ENCODE measurements around the gene ORC3. TPM values are rescaled to one million over a fixed set of nuclear protein-coding genes. Genes with fewer than 3 reads are reported as not detected.
"Not testable (repeated sequence)": the region's sequence is repeated elsewhere in the genome, so short reads cannot be mapped to it uniquely, and the experiment has no call there.

Gene ORC3
- total RNA-seq, 1 donor from 2014 or later = 21.4 TPM

DNA sequence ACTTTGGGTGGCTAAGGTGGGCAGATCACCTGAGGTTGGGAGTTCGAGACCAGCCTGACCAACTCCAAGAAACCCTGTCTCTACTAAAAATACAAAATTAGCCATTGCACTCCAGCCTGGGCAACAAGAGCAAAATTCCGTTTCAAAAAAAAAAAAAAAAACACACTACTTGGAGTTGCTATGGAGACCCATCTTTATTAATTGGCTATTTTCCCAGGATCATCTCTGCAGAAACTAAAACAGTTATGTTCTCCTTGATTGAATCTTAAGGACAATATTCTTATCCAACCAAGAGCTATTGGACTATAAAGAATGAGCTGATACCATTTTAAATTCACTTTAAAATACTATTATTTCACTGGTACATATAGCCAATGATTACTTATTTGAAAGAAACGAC lies 97.4 kb downstream of the ORC3 start:
- DNase-seq (ENCODE audit: extremely low spot score, unreplicated experiment) = no peak
- H3K4me3 Mint-ChIP-seq (ENCODE audit: unreplicated experiment) = no peak overlapping the region
- H3K9me3 Mint-ChIP-seq (ENCODE audit: unreplicated experiment) = no peaks in the 10 kb centered on the region
- H3K27ac Mint-ChIP-seq (ENCODE audit: unreplicated experiment) = no peak overlapping the region
- H3K27me3 Mint-ChIP-seq (ENCODE audit: unreplicated experiment) = no peaks in the 10 kb centered on the region
- TF ChIP-seq, protein P1, sequence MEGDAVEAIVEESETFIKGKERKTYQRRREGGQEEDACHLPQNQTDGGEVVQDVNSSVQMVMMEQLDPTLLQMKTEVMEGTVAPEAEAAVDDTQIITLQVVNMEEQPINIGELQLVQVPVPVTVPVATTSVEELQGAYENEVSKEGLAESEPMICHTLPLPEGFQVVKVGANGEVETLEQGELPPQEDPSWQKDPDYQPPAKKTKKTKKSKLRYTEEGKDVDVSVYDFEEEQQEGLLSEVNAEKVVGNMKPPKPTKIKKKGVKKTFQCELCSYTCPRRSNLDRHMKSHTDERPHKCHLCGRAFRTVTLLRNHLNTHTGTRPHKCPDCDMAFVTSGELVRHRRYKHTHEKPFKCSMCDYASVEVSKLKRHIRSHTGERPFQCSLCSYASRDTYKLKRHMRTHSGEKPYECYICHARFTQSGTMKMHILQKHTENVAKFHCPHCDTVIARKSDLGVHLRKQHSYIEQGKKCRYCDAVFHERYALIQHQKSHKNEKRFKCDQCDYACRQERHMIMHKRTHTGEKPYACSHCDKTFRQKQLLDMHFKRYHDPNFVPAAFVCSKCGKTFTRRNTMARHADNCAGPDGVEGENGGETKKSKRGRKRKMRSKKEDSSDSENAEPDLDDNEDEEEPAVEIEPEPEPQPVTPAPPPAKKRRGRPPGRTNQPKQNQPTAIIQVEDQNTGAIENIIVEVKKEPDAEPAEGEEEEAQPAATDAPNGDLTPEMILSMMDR (IDR thresholded peaks at IDR 0.05) = no peak
- peaks cover 64% of the 10 kb centered on the region for H3K4me1 Mint-ChIP-seq (ENCODE audit: unreplicated experiment)
- peaks cover 2% of the 10 kb centered on the region for H3K36me3 Mint-ChIP-seq (ENCODE audit: unreplicated experiment)

DNA sequence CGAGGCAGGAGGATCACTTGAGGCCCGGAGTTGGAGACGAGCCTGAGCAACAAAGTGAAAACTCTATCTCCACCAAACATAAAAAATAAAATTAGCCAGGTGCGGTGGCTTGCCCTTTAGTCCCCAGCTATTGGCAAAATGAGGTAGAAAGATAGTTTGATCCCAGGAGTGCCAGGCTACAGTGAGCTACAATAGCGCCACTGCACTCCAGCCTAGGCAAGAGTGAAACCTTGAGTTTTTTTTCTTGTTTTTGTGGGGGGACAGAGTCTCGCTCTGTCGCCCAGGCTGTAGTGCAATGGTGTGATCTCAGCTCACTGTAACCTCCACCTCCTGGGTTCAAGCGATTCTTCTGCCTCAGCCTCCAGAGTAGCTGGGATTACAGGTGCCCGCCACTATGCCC lies 98.0 kb downstream of the ORC3 start:
- not testable (repeated sequence) for H3K9me3 Mint-ChIP-seq (ENCODE audit: unreplicated experiment)

GRCh38 chr6:87690441-87690840 lies 100.5 kb downstream of the ORC3 start:
- Mint-ChIP-seq H3K4me1 (ENCODE audit: unreplicated experiment) (peaks cover 69% of the 10 kb centered on the region), H3K36me3 (ENCODE audit: unreplicated experiment) (peaks cover 4% of the 10 kb centered on the region), H3K4me3 (ENCODE audit: unreplicated experiment) (no peak overlapping the region), H3K27me3 (ENCODE audit: unreplicated experiment) (no peaks in the 10 kb centered on the region), H3K27ac (ENCODE audit: unreplicated experiment) (peak overlapping the region; percentile 47), H3K9me3 (ENCODE audit: unreplicated experiment) (no peaks in the 10 kb centered on the region)
- TF ChIP-seq, protein P1 (IDR thresholded peaks at IDR 0.05) = no peak
- DNase-seq (ENCODE audit: extremely low spot score, unreplicated experiment) = no peak

More for the DNA sequence above, 98.0 kb downstream of the ORC3 start:
- H3K27me3 Mint-ChIP-seq (ENCODE audit: unreplicated experiment); H3K36me3 Mint-ChIP-seq (ENCODE audit: unreplicated experiment); H3K27ac Mint-ChIP-seq (ENCODE audit: unreplicated experiment); DNase-seq (ENCODE audit: extremely low spot score, unreplicated experiment); H3K4me3 Mint-ChIP-seq (ENCODE audit: unreplicated experiment): not testable (repeated sequence)
- peaks cover 63% of the 10 kb centered on the region for H3K4me1 Mint-ChIP-seq (ENCODE audit: unreplicated experiment)

DNA sequence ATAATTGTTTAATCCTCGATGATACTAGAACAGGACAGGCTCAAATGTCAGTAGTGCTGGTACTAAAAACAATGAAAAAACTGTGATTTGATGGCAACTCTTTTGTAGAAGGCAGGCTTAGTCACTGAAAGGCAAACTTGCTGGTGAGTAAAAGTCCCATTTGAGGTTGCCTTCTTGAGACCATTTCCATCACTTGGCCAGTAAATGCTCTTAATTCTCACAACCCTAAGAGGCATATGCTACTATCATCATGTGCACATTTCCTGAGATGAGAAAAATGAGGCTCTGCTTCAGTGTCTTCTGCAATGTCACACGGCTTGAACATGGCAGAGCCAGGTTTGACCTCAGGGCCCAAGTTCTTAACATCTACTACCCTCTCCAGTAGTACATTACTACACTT lies 102.2 kb downstream of the ORC3 start:
- Mint-ChIP-seq H3K4me3 (ENCODE audit: unreplicated experiment) (no peak overlapping the region), H3K36me3 (ENCODE audit: unreplicated experiment) (peaks cover 2% of the 10 kb centered on the region), H3K9me3 (ENCODE audit: unreplicated experiment) (no peaks in the 10 kb centered on the region), H3K4me1 (ENCODE audit: unreplicated experiment) (peaks cover 72% of the 10 kb centered on the region), H3K27ac (ENCODE audit: unreplicated experiment) (peak overlapping the region; percentile 47), H3K27me3 (ENCODE audit: unreplicated experiment) (no peaks in the 10 kb centered on the region)
- DNase-seq (ENCODE audit: extremely low spot score, unreplicated experiment) = no peak
- TF ChIP-seq, protein P1 (IDR thresholded peaks at IDR 0.05) = no peak

GRCh38 chr6:87696817-87697216 lies 106.9 kb downstream of the ORC3 start:
- H3K27ac Mint-ChIP-seq (ENCODE audit: unreplicated experiment) = peak overlapping the region; percentile 93
- peaks cover 68% of the 10 kb centered on the region for H3K4me1 Mint-ChIP-seq (ENCODE audit: unreplicated experiment)
- DNase-seq (ENCODE audit: extremely low spot score, unreplicated experiment); H3K27me3 Mint-ChIP-seq (ENCODE audit: unreplicated experiment); H3K9me3 Mint-ChIP-seq (ENCODE audit: unreplicated experiment); H3K36me3 Mint-ChIP-seq (ENCODE audit: unreplicated experiment): not testable (repeated sequence)
- peak overlapping the region; percentile 44 for H3K4me3 Mint-ChIP-seq (ENCODE audit: unreplicated experiment)

GRCh38 chr6:87697581-87698546 lies 107.9 kb downstream of the ORC3 start:
- TF ChIP-seq, protein P1 (IDR thresholded peaks at IDR 0.05) = no peak
- H3K27me3 Mint-ChIP-seq (ENCODE audit: unreplicated experiment) = no peaks in the 10 kb centered on the region
- peaks cover 3% of the 10 kb centered on the region for H3K36me3 Mint-ChIP-seq (ENCODE audit: unreplicated experiment)
- peaks cover 64% of the 10 kb centered on the region for H3K4me1 Mint-ChIP-seq (ENCODE audit: unreplicated experiment)
- H3K4me3 Mint-ChIP-seq (ENCODE audit: unreplicated experiment) = peak overlapping the region; percentile 99
- no peaks in the 10 kb centered on the region for H3K9me3 Mint-ChIP-seq (ENCODE audit: unreplicated experiment)
- peak overlapping the region; percentile 93 for H3K27ac Mint-ChIP-seq (ENCODE audit: unreplicated experiment)
- DNase-seq (ENCODE audit: extremely low spot score, unreplicated experiment) = no peak
